ENCODE data around the gene RSAD1. TPM values are rescaled to one million over a fixed set of nuclear protein-coding genes. Genes with fewer than 3 reads are reported as not detected.
"Not testable (repeated sequence)": the region's sequence is repeated elsewhere in the genome, so short reads cannot be mapped to it uniquely, and the experiment has no call there.

Gene RSAD1
- total and polyA plus RNA-seq, 8 donors, result 20.1 to 49.4 (median 33.6) TPM

DNA sequence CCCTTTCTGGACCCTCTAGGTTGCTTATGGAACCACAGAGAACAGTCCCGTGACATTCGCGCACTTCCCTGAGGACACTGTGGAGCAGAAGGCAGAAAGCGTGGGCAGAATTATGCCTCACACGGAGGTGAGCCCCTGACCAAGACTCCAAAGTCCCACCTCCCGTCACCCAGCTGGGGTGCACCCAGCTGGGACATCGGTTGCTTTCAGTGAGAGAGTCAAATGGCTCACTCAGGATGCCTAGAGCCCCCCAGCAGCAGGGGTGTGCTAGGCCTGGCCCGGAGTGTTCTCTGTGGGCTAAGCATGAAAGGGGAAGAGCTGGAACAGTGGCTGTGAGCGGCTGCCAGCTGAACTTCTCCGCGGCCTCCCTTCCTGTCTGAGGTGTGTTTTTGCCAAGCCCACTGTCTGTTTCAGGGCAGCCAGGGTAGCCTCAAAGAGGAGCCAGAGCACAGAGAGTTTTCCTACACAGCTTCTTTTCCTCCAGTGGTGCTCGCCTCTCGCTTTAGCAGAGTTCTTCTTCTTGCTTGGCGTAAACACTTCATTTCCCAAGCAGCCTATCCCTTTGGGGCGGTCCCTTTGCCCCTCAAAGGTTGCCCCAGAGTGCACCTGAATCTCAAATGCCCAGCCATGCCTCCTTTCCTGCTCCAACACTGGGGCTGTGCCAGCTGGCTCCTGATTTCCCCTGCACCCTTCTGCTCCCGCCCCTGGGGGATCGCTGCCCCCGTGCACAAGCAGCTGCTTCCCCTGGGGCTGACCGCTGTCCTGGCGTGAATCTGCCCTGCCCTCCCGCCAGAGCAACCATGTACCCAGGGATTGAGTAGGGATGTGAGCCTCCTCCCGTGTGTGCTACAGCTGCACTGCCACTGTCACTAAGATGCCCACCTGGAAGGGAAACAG is 7.4 kb upstream of the RSAD1 start:
- no peaks in the 10 kb centered on the region for H3K36me3 ChIP-seq
- no peak overlapping the region for H3K27ac ChIP-seq
- H3K4me3 ChIP-seq, result no peak overlapping the region
- no peaks in the 10 kb centered on the region for H3K9me3 ChIP-seq
- TF ChIP-seq, protein P1, sequence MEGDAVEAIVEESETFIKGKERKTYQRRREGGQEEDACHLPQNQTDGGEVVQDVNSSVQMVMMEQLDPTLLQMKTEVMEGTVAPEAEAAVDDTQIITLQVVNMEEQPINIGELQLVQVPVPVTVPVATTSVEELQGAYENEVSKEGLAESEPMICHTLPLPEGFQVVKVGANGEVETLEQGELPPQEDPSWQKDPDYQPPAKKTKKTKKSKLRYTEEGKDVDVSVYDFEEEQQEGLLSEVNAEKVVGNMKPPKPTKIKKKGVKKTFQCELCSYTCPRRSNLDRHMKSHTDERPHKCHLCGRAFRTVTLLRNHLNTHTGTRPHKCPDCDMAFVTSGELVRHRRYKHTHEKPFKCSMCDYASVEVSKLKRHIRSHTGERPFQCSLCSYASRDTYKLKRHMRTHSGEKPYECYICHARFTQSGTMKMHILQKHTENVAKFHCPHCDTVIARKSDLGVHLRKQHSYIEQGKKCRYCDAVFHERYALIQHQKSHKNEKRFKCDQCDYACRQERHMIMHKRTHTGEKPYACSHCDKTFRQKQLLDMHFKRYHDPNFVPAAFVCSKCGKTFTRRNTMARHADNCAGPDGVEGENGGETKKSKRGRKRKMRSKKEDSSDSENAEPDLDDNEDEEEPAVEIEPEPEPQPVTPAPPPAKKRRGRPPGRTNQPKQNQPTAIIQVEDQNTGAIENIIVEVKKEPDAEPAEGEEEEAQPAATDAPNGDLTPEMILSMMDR (IDR thresholded peaks at IDR 0.05), result no peak
- DNase-seq, result peak in 1 of 6 donors; percentile 12
- intact Hi-C loops (cut with DNase I), result loop anchor here in 2 of 3 donors (5.0 to 10.0 kb wide), 2 partner anchors 104 to 106 kb away; no protein-coding TSS in a partner anchor
- no peaks in the 10 kb centered on the region for H3K4me1 ChIP-seq
- H3K27me3 ChIP-seq, result no peaks in the 10 kb centered on the region
- no peak for FAIRE-seq
- WGBS, 2 donors, result 84 to 85% methylated on average over 22 of the region's 22 CpGs
- no peak for ATAC-seq

DNA sequence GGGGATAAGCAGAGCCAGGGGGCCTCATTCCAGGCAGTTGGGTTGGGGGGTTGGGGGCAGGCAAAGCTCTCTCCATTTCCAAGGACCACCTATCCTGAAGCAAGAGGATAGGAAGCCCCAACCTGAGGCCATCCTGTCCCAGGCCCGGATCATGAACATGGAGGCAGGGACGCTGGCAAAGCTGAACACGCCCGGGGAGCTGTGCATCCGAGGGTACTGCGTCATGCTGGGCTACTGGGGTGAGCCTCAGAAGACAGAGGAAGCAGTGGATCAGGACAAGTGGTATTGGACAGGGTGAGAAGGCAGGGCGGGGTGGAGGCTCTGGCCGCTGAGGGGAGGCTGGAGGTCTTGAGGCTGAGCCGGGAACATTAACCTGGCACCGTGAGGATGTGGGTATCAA is 6.4 kb upstream of the RSAD1 start:
- intact Hi-C loops (cut with DNase I), result loop anchor here in 2 of 3 donors (5.0 to 10.0 kb wide), 2 partner anchors 105 to 107 kb away; no protein-coding TSS in a partner anchor
- H3K9me3 ChIP-seq, result no peaks in the 10 kb centered on the region
- WGBS, 2 donors, result 92 to 93% methylated on average over 10 of the region's 10 CpGs
- peaks cover 0 to 6% (median 2%) of the 10 kb centered on the region in 3 donors for H3K4me1 ChIP-seq
- TF ChIP-seq, protein P1 (IDR thresholded peaks at IDR 0.05), result no peak
- DNase-seq (no peak), FAIRE-seq (no peak), ATAC-seq (no peak)
- H3K4me3 ChIP-seq, result no peak overlapping the region
- no peaks in the 10 kb centered on the region for H3K27me3 ChIP-seq
- no peak overlapping the region for H3K27ac ChIP-seq
- H3K36me3 ChIP-seq, result no peaks in the 10 kb centered on the region

DNA sequence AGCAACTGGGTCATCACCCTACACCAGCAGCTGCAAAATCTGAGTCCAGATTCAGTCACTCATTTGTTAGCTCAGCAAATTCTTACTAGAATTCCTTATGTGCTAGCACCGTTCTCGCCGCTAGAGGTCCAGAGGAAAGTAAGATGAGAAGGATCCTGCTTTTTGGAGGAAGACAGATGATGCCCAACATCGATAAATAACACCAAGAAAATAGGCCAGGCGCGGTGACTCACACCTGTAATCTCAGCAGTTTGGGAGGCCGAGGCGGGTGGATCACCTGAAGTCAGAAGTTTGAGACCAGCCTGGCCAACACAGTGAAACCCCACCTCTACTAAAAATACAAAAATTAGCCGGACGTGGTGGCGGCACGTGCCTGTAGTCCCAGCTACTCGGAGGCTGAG is 5.9 kb upstream of the RSAD1 start:
- not testable (repeated sequence) for H3K36me3 ChIP-seq, FAIRE-seq, H3K27ac ChIP-seq, ATAC-seq, H3K9me3 ChIP-seq, H3K4me3 ChIP-seq, H3K27me3 ChIP-seq, H3K4me1 ChIP-seq
- DNase-seq, result peak in 1 of 6 donors; percentile 2
- WGBS, 2 donors, result 87 to 92% methylated on average over 13 of the region's 13 CpGs
- intact Hi-C loops (cut with DNase I), result loop anchor here in 2 of 3 donors (5.0 to 10.0 kb wide), 2 partner anchors 105 to 108 kb away; no protein-coding TSS in a partner anchor

DNA sequence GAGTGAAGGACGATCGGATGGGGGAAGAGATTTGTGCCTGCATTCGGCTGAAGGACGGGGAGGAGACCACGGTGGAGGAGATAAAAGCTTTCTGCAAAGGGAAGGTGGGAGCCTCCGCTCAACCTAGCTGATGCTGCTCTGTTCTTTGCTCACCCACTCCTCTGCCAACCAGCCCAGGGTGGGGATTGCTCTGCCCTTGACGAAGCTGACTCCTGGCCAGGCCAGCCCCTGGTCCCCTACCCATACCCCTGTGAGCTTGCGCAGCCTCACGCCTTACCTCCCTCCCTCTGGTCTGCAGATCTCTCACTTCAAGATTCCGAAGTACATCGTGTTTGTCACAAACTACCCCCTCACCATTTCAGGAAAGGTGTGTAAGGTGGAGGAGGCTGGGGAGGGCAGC is 4.8 kb upstream of the RSAD1 start:
- H3K27me3 ChIP-seq, result no peaks in the 10 kb centered on the region
- no peaks in the 10 kb centered on the region for H3K9me3 ChIP-seq
- DNase-seq, result peak in 1 of 6 donors; percentile 7
- no peak overlapping the region for H3K27ac ChIP-seq
- TF ChIP-seq, protein P1 (IDR thresholded peaks at IDR 0.05), result no peak
- H3K4me3 ChIP-seq, result no peak overlapping the region
- no peak for FAIRE-seq
- intact Hi-C loops (cut with DNase I), result loop anchor here in 2 of 3 donors (5.0 to 10.0 kb wide), 2 partner anchors 107 to 109 kb away; no protein-coding TSS in a partner anchor
- no peak for ATAC-seq
- no peaks in the 10 kb centered on the region for H3K36me3 ChIP-seq
- peaks cover 5 to 9% (median 6%) of the 10 kb centered on the region in 3 donors for H3K4me1 ChIP-seq
- WGBS, 2 donors, result 79 to 80% methylated on average over 11 of the region's 11 CpGs

DNA sequence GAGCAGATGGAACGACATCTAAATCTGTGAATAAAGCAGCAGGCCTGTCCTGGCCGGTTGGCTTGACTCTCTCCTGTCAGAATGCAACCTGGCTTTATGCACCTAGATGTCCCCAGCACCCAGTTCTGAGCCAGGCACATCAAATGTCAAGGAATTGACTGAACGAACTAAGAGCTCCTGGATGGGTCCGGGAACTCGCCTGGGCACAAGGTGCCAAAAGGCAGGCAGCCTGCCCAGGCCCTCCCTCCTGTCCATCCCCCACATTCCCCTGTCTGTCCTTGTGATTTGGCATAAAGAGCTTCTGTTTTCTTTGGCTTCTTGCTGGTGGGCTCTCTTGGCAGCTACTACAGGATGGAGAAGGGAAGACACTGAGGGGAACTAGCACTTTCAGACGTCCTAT is 4.1 kb upstream of the RSAD1 start:
- H3K36me3 ChIP-seq, result no peaks in the 10 kb centered on the region
- no peaks in the 10 kb centered on the region for H3K27me3 ChIP-seq
- H3K4me1 ChIP-seq, result peaks cover 5 to 10% (median 6%) of the 10 kb centered on the region in 3 donors
- ATAC-seq (no peak), FAIRE-seq (no peak), DNase-seq (no peak)
- H3K9me3 ChIP-seq, result no peaks in the 10 kb centered on the region
- H3K4me3 ChIP-seq, result no peak overlapping the region
- TF ChIP-seq, protein P1 (IDR thresholded peaks at IDR 0.05), result no peak
- WGBS, 2 donors, result 34 to 38% methylated on average over 6 of the region's 6 CpGs
- no peak overlapping the region for H3K27ac ChIP-seq
- intact Hi-C loops (cut with DNase I), result loop anchor here in 2 of 3 donors (5.0 to 10.0 kb wide), 2 partner anchors 107 to 110 kb away; no protein-coding TSS in a partner anchor
